Activated CD4-positive, alpha-beta memory T cell treated with anti-CD3 and anti-CD28 coated beads for 36 hours (primary cell): ENCODE data around the gene EFNA2. TPM values are rescaled to one million over a fixed set of nuclear protein-coding genes. Genes with fewer than 3 reads are reported as not detected.

Experiments
- CTCF ChIA-PET: fragments of 350-600 bp; sonication (Branson Sonifier 250); formaldehyde crosslinking; loops from one replicate; lab custom pipeline; 2021; ENCODE audit warnings: antibody characterized with exemption, inconsistent platforms; lab: Charles Lee
- POLR2A ChIA-PET: fragments of 350-600 bp; sonication (Branson Sonifier 250); formaldehyde crosslinking; loops from one replicate; lab custom pipeline; 2021; ENCODE audit warnings: antibody characterized with exemption; lab: Charles Lee
- DNase-seq: peaks from one replicate; pipeline ENCODE4 v3.0.0-alpha.2; 2020
- H3K27ac Mint-ChIP-seq: one replicate; pipeline ENCODE4 v1.8.0; 2021; ENCODE audit warnings: mixed read lengths
- H3K27me3 Mint-ChIP-seq: one replicate; pipeline ENCODE4 v1.8.0; 2021; ENCODE audit warnings: mixed read lengths
- H3K36me3 Mint-ChIP-seq: one replicate; pipeline ENCODE4 v1.8.0; 2021; ENCODE audit warnings: mixed read lengths
- H3K4me1 Mint-ChIP-seq: one replicate; pipeline ENCODE4 v1.8.0; 2021; ENCODE audit warnings: low read depth, mixed read lengths
- H3K4me3 Mint-ChIP-seq: one replicate; pipeline ENCODE4 v1.8.0; 2021; ENCODE audit warnings: mild to moderate bottlenecking, mixed read lengths
- H3K9me3 Mint-ChIP-seq: one replicate; pipeline ENCODE4 v1.8.0; 2021; ENCODE audit warnings: mixed read lengths
- intact Hi-C: fragments of 100-400 bp; cut with micrococcal nuclease; formaldehyde crosslinking; loops from one replicate; pipeline ENCODE4 v1.15.1; 2023
- total RNA-seq, 2 experiments: library from RNA; stranded (reverse); gene quantifications; one replicate each; pipeline ENCODE4 v1.2.3, GENCODE V29; 2021

EFNA2 gene
- total RNA-seq, 2 experiments from 2014 or later: not detected

GRCh38 chr19:1280636-1281568 is 4.8 kb upstream of the EFNA2 start:
- no peak for DNase-seq
- ChIA-PET POLR2A (interaction anchor here (2.9 kb wide), 1 partner anchor 12 kb away, joined by 10 read pairs; the partner anchor contains the start of gene CIRBP), CTCF (interaction anchor here (1.4 to 2.2 kb wide), 5 partner anchors 37 to 163 kb away, joined by 3 to 22 read pairs (median 5); no protein-coding TSS in a partner anchor)
- Mint-ChIP-seq H3K4me1 (peaks cover 25% of the 10 kb centered on the region), H3K27me3 (peaks cover 12% of the 10 kb centered on the region), H3K4me3 (no peak overlapping the region), H3K36me3 (peaks cover 16% of the 10 kb centered on the region), H3K9me3 (no peaks in the 10 kb centered on the region), H3K27ac (no peak overlapping the region)
- intact Hi-C loops: no loop called here

DNA sequence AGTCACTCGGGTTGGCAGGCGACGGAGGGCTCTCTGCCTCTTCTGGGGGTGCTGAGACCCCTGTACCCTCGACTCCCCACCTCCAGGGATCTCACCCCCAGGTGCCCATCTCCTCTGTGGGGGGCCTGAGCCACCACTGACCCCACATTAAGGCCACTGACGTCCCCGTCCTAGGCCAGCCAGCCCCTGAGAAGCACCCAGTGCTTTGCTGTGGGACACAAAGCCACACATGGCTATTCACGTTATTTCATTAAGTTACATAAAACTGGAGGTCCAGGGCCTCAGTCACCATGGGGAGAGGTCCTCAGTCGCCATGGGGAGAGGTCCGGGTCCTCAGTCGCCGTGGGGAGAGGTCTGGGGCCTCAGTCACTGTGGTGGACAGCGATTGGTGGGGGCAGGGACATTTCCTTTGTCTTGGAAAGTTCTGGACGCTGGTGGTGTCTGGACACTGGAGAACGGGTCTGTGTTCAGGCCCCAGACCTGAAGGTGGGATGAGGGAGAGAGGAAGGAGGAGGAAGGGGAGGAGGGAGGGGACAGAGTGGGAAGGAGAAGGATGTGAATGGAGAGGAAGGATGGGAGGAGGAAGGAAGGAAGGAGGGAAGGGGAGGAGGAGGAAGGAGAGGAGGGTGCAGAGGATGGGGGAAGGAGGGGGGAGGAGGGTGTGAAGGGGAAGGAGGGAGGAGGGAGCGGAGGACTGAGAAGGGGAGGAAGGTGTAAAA is 3.9 kb upstream of the EFNA2 start:
- peaks cover 13% of the 10 kb centered on the region for H3K36me3 Mint-ChIP-seq
- no peak overlapping the region for H3K4me3 Mint-ChIP-seq
- no peaks in the 10 kb centered on the region for H3K9me3 Mint-ChIP-seq
- POLR2A ChIA-PET: no interaction called here
- intact Hi-C loops: no loop called here
- H3K4me1 Mint-ChIP-seq: peaks cover 26% of the 10 kb centered on the region
- H3K27me3 Mint-ChIP-seq: peaks cover 16% of the 10 kb centered on the region
- DNase-seq: no peak
- no peak overlapping the region for H3K27ac Mint-ChIP-seq
- CTCF ChIA-PET: no interaction called here

DNA sequence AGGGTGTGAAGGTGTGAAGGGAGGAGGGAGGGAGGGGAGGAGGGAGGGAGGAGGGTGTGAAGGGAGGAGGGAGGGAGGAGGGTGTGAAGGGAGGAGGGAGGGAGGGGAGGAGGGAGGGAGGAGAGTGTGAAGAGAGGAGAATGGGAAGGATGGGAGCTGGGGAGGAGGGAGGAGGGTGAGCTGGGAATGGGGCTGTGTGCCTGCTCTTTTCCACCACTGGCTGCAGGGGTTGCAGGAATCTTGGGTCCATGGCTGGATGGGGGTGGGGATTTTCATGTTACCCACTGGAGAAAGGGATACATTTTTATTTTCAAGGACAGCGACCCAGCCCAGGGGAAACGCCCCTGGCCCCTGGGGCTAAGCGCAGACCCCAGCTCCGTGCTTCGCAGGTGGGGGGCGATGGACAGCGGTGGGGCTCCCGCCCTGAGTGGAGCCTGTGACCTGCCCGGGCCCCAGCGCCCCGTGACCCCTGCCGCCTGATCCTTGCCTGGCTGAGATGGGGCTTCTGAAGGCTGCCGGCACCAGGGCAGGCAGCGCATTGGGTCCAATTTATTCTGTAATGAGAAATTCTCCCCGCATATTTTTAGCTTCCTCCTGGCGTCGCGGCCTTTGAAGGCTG is 3.0 kb upstream of the EFNA2 start:
- ChIA-PET POLR2A (no interaction called here), CTCF (no interaction called here)
- peaks cover 22% of the 10 kb centered on the region for H3K4me1 Mint-ChIP-seq

GRCh38 chr19:1283207-1283916 is 2.3 kb upstream of the EFNA2 start:
- Mint-ChIP-seq H3K36me3 (peaks cover 6% of the 10 kb centered on the region), H3K4me3 (no peak overlapping the region), H3K27me3 (peaks cover 21% of the 10 kb centered on the region), H3K27ac (no peak overlapping the region), H3K4me1 (peaks cover 16% of the 10 kb centered on the region), H3K9me3 (no peaks in the 10 kb centered on the region)
- intact Hi-C loops: no loop called here
- ChIA-PET POLR2A (no interaction called here), CTCF (interaction anchor here (1.0 kb wide), 1 partner anchor 17 kb away, joined by 3 read pairs; no protein-coding TSS in a partner anchor)
- no peak for DNase-seq

More for the DNA sequence above, 3.0 kb upstream of the EFNA2 start:
- no peak overlapping the region for H3K27ac Mint-ChIP-seq
- intact Hi-C loops: no loop called here
- DNase-seq: no peak
- no peak overlapping the region for H3K4me3 Mint-ChIP-seq
- H3K9me3 Mint-ChIP-seq: no peaks in the 10 kb centered on the region
- peaks cover 17% of the 10 kb centered on the region for H3K27me3 Mint-ChIP-seq
- H3K36me3 Mint-ChIP-seq: peaks cover 10% of the 10 kb centered on the region

DNA sequence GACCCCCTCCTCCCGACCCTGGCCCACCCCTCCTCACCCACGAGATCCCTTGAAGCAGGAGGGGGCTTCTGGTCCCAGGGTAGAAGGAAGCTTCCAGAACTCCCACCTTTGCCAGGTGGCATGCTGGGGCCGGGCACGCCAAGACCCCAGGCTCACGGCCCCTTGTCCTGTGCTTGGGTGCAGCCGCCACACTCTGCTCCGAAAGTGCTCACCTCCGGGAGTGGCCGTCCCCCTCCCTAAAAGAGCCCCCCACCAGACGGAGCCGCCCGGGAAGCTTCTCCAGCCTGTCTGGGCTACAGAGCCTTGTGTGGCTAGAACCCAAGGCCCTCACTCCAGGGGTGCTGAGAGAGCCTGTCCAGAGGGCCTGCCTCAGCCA is 1.8 kb upstream of the EFNA2 start:
- no peaks in the 10 kb centered on the region for H3K9me3 Mint-ChIP-seq
- H3K27me3 Mint-ChIP-seq: peaks cover 21% of the 10 kb centered on the region
- ChIA-PET POLR2A (interaction anchor here (1.0 to 1.4 kb wide), 2 partner anchors 9 to 15 kb away, joined by 3 to 4 read pairs; partner anchors contain the start of gene FAM174C), CTCF (interaction anchor here (1.0 kb wide), 1 partner anchor 17 kb away, joined by 3 read pairs; no protein-coding TSS in a partner anchor)
- no peak overlapping the region for H3K4me3 Mint-ChIP-seq
- no peak overlapping the region for H3K27ac Mint-ChIP-seq
- intact Hi-C loops: no loop called here
- H3K36me3 Mint-ChIP-seq: peaks cover 6% of the 10 kb centered on the region
- H3K4me1 Mint-ChIP-seq: peaks cover 16% of the 10 kb centered on the region
- DNase-seq: no peak

DNA sequence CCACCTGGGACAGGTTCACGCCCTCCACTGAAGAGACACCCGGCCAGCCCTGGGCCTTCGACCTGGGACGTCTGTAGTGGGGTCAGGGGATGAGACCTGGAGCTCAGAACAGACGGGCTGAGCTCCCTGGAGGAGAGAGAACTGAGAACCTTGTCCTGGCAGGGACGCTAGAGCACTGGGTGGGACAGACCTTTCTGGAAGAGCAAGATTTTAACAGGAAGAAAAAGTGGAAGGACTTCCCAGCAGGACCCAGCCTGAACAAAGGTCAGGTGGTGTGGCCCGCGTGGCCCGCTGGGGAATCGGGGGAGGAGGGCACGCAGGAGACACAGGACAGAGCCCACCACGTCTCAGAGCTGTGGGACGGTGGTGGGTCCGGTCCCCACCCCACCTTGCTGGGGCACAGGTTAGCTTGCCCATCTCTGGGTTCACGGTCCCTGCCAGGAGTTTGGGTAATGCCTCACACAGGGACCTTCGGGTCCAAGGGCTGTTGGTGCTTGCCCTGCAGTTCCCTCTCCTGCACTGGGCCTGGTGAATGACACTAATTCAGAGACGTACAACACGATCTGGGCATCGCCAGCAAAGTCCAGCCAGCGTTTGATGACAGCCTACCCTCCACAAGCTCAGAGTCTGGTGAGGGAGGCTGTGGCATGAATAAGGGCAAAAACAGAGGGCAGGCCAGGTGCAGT is 1.2 kb upstream of the EFNA2 start:
- ChIA-PET POLR2A (interaction anchor here (1.0 to 1.4 kb wide), 2 partner anchors 9 to 16 kb away, joined by 3 to 4 read pairs; partner anchors contain the start of gene FAM174C), CTCF (interaction anchor here (1.0 kb wide), 2 partner anchors 18 to 40 kb away, joined by 3 read pairs; no protein-coding TSS in a partner anchor)
- H3K27ac Mint-ChIP-seq: no peak overlapping the region
- peaks cover 6% of the 10 kb centered on the region for H3K36me3 Mint-ChIP-seq
- DNase-seq: no peak
- intact Hi-C loops: no loop called here
- peaks cover 25% of the 10 kb centered on the region for H3K27me3 Mint-ChIP-seq
- no peaks in the 10 kb centered on the region for H3K9me3 Mint-ChIP-seq
- H3K4me1 Mint-ChIP-seq: peaks cover 16% of the 10 kb centered on the region
- peak overlapping the region; percentile 3 for H3K4me3 Mint-ChIP-seq

- H3K4me3 Mint-ChIP-seq: no peak overlapping the region
- intact Hi-C loops: no loop called here
- ChIA-PET POLR2A (interaction anchor here (1.0 to 1.4 kb wide), 2 partner anchors 10 to 16 kb away, joined by 3 to 4 read pairs; partner anchors contain the start of gene FAM174C), CTCF (interaction anchor here (1.0 kb wide), 1 partner anchor 41 kb away, joined by 3 read pairs; no protein-coding TSS in a partner anchor)
- no peak for DNase-seq
- no peaks in the 10 kb centered on the region for H3K9me3 Mint-ChIP-seq
- H3K27ac Mint-ChIP-seq: no peak overlapping the region
- peaks cover 10% of the 10 kb centered on the region for H3K4me1 Mint-ChIP-seq
- peaks cover 25% of the 10 kb centered on the region for H3K27me3 Mint-ChIP-seq
- no peaks in the 10 kb centered on the region for H3K36me3 Mint-ChIP-seq
These were observed 515 bp upstream of the EFNA2 start for GRCh38 chr19:1284979-1285736.

GRCh38 chr19:1286487-1287353 is 1.0 kb downstream of the EFNA2 start:
- POLR2A ChIA-PET: no interaction called here
- no peak for DNase-seq
- Mint-ChIP-seq H3K36me3 (no peaks in the 10 kb centered on the region), H3K4me3 (no peak overlapping the region), H3K27me3 (peaks cover 28% of the 10 kb centered on the region), H3K4me1 (peaks cover 10% of the 10 kb centered on the region), H3K9me3 (no peaks in the 10 kb centered on the region), H3K27ac (no peak overlapping the region)
- intact Hi-C loops: no loop called here
- CTCF ChIA-PET: no interaction called here

- Mint-ChIP-seq H3K4me3 (no peak overlapping the region), H3K9me3 (no peaks in the 10 kb centered on the region), H3K36me3 (no peaks in the 10 kb centered on the region), H3K27me3 (peaks cover 35% of the 10 kb centered on the region), H3K4me1 (peaks cover 10% of the 10 kb centered on the region), H3K27ac (no peak overlapping the region)
- CTCF ChIA-PET: no interaction called here
- DNase-seq: no peak
- POLR2A ChIA-PET: no interaction called here
- intact Hi-C loops: no loop called here
These were observed 1.9 kb downstream of the EFNA2 start for GRCh38 chr19:1287354-1288225.
